ENCODE data around the gene CDH4.

DNA sequence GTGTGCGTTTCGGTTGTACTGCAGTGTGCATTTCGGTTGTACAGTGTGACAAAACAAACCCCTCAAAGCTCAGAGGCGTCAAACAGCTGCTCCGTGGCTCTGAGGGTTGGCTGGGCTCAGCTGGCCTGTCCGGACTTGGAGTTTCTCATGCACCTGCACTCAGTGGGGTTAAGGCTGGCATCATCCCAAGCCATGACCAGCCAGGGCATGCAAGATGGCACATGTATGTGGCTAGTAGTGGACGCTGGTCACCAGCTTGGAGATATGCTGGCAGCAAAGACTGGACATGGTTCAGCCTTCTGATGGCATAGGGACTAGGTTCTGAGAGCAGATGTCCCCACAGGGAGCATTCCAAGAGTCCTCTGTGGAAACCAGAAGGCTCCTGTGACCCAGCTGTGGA lies 187.2 kb downstream of the CDH4 start:
- TF ChIP-seq, protein P1, sequence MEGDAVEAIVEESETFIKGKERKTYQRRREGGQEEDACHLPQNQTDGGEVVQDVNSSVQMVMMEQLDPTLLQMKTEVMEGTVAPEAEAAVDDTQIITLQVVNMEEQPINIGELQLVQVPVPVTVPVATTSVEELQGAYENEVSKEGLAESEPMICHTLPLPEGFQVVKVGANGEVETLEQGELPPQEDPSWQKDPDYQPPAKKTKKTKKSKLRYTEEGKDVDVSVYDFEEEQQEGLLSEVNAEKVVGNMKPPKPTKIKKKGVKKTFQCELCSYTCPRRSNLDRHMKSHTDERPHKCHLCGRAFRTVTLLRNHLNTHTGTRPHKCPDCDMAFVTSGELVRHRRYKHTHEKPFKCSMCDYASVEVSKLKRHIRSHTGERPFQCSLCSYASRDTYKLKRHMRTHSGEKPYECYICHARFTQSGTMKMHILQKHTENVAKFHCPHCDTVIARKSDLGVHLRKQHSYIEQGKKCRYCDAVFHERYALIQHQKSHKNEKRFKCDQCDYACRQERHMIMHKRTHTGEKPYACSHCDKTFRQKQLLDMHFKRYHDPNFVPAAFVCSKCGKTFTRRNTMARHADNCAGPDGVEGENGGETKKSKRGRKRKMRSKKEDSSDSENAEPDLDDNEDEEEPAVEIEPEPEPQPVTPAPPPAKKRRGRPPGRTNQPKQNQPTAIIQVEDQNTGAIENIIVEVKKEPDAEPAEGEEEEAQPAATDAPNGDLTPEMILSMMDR (IDR thresholded peaks at IDR 0.05), result no peak
- TF ChIP-seq POLR2A (IDR thresholded peaks at IDR 0.05), result no peak
